ENCODE measurements around the gene SYN1.

The SYN1 gene

GRCh38 chrX:47572773-47573340, 46.8 kb downstream of the SYN1 start:
- DNase-seq (ENCODE audit: low read depth): no peak

GRCh38 chrX:47571896-47572295, 47.8 kb downstream of the SYN1 start:
- no peak for DNase-seq (ENCODE audit: low read depth)

GRCh38 chrX:47571215-47571614, 48.4 kb downstream of the SYN1 start:
- DNase-seq (ENCODE audit: low read depth): no peak

- DNase-seq (ENCODE audit: low read depth): no peak
Measured at GRCh38 chrX:47570794-47571193, 48.9 kb downstream of the SYN1 start.

- DNase-seq (ENCODE audit: low read depth): no peak
Measured at GRCh38 chrX:47568656-47569295, 50.9 kb downstream of the SYN1 start.

GRCh38 chrX:47566841-47567240, 52.8 kb downstream of the SYN1 start:
- DNase-seq (ENCODE audit: low read depth): no peak

- no peak for DNase-seq (ENCODE audit: low read depth)
Measured at GRCh38 chrX:47564438-47565085, 55.1 kb downstream of the SYN1 start.

- DNase-seq (ENCODE audit: low read depth): no peak
Measured at GRCh38 chrX:47563801-47564315, 55.8 kb downstream of the SYN1 start.

- DNase-seq (ENCODE audit: low read depth): no peak
Measured at GRCh38 chrX:47562615-47563243, 56.9 kb downstream of the SYN1 start.

GRCh38 chrX:47561659-47562151, 58.0 kb downstream of the SYN1 start:
- no peak for DNase-seq (ENCODE audit: low read depth)

- DNase-seq (ENCODE audit: low read depth): peak; percentile 98
Measured at GRCh38 chrX:47560934-47561658, 58.6 kb downstream of the SYN1 start, which contains the start of gene ARAF. TSS of gene ARAF (plus strand) at chrX:47561205. CDS start at chrX:47562968, 1,763 bp downstream.

GRCh38 chrX:47560179-47560933, 59.3 kb downstream of the SYN1 start:
- DNase-seq (ENCODE audit: low read depth): no peak

GRCh38 chrX:47558436-47558835, 61.2 kb downstream of the SYN1 start:
- DNase-seq (ENCODE audit: low read depth): no peak

- DNase-seq (ENCODE audit: low read depth): peak; percentile 83
Measured at GRCh38 chrX:47556045-47556623, 63.5 kb downstream of the SYN1 start.

- no peak for DNase-seq (ENCODE audit: low read depth)
Measured at GRCh38 chrX:47543496-47543895, 76.2 kb downstream of the SYN1 start.

GRCh38 chrX:47540754-47541538, 78.7 kb downstream of the SYN1 start:
- peak; percentile 75 for DNase-seq (ENCODE audit: low read depth)

- no peak for DNase-seq (ENCODE audit: low read depth)
Measured at GRCh38 chrX:47539860-47540259, 79.8 kb downstream of the SYN1 start.

GRCh38 chrX:47530049-47530448, 89.6 kb downstream of the SYN1 start:
- no peak for DNase-seq (ENCODE audit: low read depth)

GRCh38 chrX:47529548-47529947, 90.1 kb downstream of the SYN1 start:
- DNase-seq (ENCODE audit: low read depth): no peak

- DNase-seq (ENCODE audit: low read depth): no peak
Measured at GRCh38 chrX:47523713-47524166, 95.9 kb downstream of the SYN1 start.
